HL-60 (cell line): ENCODE data around the gene PLVAP.

ENCODE experiments used
- CTCF ChIP-seq: IDR thresholded peaks from one replicate; pipeline ENCODE4 v1.5.1; 2011; ENCODE audit warnings: low read length, control low read depth, inconsistent platforms; ENCODE audit not compliant: insufficient read depth
- GABPA ChIP-seq: IDR thresholded peaks from 2 replicates; pipeline ENCODE4 v1.6.1; 2012; ENCODE audit warnings: low read depth
- POLR2AphosphoS5 ChIP-seq: IDR thresholded peaks from 2 replicates; pipeline ENCODE4 v1.6.1; 2012; ENCODE audit warnings: low read depth

GRCh38 chr19:17404015-17404414, 26.9 kb upstream of the PLVAP start:
- TF ChIP-seq CTCF (no peak), POLR2AphosphoS5 (no peak), GABPA (no peak)
